Urothelium cell line (cell line): ENCODE results near the gene MED23.

ENCODE experiments used
- DNase-seq: peaks from one replicate; pipeline ENCODE4 v3.0.0; 2011; ENCODE audit warnings: low spot score, mixed read lengths
- FAIRE-seq: peaks from 2 replicates; lab custom pipeline; 2011; peaks lifted over from hg19 to GRCh38; lab: Jason Lieb, UNC

MED23 gene, protein sequence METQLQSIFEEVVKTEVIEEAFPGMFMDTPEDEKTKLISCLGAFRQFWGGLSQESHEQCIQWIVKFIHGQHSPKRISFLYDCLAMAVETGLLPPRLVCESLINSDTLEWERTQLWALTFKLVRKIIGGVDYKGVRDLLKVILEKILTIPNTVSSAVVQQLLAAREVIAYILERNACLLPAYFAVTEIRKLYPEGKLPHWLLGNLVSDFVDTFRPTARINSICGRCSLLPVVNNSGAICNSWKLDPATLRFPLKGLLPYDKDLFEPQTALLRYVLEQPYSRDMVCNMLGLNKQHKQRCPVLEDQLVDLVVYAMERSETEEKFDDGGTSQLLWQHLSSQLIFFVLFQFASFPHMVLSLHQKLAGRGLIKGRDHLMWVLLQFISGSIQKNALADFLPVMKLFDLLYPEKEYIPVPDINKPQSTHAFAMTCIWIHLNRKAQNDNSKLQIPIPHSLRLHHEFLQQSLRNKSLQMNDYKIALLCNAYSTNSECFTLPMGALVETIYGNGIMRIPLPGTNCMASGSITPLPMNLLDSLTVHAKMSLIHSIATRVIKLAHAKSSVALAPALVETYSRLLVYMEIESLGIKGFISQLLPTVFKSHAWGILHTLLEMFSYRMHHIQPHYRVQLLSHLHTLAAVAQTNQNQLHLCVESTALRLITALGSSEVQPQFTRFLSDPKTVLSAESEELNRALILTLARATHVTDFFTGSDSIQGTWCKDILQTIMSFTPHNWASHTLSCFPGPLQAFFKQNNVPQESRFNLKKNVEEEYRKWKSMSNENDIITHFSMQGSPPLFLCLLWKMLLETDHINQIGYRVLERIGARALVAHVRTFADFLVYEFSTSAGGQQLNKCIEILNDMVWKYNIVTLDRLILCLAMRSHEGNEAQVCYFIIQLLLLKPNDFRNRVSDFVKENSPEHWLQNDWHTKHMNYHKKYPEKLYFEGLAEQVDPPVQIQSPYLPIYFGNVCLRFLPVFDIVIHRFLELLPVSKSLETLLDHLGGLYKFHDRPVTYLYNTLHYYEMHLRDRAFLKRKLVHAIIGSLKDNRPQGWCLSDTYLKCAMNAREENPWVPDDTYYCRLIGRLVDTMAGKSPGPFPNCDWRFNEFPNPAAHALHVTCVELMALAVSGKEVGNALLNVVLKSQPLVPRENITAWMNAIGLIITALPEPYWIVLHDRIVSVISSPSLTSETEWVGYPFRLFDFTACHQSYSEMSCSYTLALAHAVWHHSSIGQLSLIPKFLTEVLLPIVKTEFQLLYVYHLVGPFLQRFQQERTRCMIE (N-terminal part only)

DNA sequence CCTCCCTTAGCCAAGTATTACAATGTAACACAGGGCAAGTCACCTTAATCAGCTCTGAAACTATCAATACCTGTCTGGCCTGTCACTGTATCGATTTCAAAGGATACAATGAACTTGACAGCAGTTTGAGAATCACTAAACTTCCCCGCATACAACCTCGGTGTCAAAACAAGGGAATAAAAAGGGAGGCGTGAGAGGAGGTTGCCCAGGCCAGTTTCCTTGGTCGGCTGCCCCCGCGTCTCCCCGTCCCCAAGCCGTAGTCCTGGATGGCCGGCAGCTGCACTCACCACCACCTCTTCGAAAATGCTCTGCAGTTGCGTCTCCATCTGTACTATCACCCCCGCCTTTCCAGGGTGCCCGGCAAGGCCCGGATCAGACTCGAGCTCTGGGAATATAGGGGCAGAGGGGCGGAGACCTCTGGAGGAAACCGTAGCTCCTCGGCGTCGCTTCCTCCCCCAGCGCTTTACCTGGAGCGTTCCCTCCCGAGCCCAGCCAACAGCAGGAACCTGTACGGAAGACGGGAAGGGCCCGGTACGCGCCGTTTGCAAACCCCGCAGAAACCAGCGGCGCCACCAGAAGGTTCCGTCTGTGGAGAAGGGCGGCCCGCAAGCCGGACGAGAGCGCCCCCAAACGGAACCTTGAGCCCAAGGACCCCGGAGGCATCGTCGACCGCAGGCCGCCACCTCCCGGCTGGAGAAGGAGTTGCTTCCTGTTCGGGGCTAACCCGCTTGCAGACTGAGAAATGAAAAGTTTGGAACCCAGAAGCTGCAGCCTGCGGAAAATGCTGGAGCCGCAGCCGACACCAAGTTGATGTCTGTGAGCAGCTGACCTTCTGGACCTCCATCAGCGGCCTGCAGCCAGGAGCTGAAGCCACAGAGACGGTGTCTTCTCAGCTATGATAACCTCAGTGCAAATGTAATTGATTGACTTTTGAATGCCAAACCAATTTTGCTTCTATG is at the start of gene MED23:
MED23 (minus strand) TSS at position 519 of the 959 bp plus-strand sequence; CDS start at position 326, 193 bp downstream.
- DNase-seq (peak; percentile 92), FAIRE-seq (no peak)

DNA sequence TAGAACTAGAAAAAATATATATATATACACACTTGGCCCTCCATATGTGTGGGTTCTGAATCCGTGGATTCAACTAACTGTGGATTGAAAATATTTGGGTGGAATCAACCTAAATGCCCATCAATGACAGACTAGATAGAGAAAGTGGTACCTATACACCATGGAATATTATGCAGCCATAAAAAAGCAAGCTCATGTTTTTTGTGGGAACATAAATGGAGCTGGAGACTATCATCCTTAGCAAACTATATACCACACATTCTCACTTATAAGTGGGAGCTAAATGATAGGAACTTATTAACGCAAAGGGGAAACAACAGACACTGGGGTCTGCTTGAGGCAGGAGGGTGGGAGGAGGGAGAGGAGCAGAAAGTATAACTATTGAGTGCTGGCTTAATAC is 45.1 kb upstream of the MED23 start:
- no peak for FAIRE-seq

DNA sequence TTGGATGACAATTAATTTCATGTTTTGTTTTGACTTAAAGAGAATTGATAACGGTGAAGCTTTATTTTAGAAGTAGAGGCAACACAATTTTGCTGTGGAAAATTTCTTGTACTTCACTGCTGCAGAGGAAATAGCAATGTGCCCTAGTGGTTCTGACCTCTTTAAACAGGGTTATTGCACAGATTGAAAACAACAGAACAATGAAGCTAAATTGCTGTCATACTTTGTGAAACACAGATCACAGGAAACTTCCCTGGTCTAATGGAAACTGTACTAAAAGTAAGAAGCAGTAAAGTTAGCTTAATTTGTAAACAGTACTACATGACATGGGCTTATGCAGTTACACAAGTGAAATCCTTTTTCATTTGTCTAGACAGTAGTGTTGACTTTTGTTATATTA is 41.8 kb upstream of the MED23 start:
- DNase-seq (no peak), FAIRE-seq (no peak)

More for the DNA sequence above, 45.1 kb upstream of the MED23 start:
- DNase-seq: no peak

DNA sequence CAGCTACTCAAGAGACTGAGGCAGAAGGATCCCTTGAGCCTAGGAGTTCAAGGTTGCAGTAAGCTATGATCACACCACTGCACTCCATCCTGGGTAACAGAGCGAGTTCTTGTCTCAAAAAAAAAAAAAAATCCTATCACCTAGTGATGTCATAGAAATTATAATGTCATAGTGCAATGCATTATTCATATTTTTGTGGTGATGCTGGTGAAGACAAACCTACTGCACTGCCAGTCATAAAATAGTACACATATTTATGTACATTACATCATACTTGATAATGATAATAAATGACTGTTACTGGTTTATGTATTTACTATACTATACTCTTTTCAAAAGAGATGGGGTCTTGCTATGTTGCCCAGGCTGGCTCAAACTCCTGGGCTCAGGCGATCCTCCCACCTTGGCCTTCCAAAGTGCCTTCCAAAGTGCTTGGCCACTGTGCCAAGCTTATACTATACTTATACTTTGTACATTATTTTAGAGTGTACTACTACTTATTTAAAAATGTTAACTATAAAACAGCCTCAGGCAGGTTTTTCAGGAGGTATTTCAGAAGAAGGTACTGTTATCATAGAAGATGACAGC is 35.6 kb upstream of the MED23 start:
- DNase-seq (no peak), FAIRE-seq (no peak)

DNA sequence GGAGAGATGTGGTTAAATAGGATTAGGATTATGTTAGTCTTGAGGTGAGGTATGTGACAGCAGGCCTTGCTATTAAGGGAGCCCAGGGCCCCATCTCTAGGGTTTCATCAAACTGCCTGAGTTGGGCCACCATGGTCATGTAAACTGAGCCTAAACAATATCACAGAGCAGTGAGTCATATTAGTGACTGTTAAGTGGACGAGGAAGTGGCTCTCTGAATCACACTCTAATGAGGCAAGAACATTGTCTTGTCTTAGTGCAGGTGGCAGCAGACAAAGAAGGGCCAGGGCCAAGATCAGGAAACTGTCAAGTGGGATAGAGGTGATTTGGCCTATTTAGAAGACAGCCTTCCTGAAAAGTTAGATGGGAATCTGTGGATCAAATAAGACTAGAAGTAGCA is 32.2 kb upstream of the MED23 start:
- FAIRE-seq: peak; percentile 52

DNA sequence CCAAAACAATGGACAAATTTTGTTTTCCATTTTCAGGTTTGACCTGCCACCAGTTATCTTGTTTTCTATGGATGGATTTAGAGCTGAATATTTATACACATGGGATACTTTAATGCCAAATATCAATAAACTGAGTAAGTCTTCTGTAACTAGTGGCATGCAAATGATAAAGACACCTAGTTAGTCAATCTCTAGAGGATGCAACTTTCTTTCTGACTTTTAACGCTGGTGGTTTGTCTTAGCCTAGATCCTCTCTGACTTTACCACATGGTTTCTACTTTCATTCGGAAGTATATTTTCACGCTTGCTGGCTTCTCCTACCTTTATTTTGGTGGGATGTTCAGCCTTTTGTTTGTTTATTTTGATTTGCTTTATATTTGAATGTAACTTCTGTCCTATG is 30.2 kb upstream of the MED23 start:
- FAIRE-seq (no peak), DNase-seq (no peak)

More for the DNA sequence above, 32.2 kb upstream of the MED23 start:
- peak; percentile 45 for DNase-seq

GRCh38 chr6:131657630-131658111 is 29.6 kb upstream of the MED23 start:
- FAIRE-seq (no peak), DNase-seq (no peak)

DNA sequence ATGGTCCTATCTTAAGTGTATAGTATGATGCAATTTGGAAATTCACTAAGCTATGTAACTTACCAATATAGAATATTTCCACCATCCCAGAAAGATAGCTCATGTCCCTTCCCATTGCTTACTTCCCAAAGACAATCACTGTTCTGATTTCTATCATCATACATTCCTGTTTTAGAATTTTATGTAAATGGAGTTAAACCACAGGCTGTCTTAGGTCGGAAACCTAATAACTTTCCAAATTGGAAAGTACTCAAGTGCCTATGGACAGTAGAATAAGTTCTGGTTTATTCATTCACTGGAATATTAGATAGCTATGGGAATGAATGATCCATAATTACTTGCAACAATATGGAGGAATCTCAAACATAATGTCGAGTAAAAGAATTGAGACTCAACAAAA is 29.2 kb upstream of the MED23 start:
- no peak for FAIRE-seq
- no peak for DNase-seq

DNA sequence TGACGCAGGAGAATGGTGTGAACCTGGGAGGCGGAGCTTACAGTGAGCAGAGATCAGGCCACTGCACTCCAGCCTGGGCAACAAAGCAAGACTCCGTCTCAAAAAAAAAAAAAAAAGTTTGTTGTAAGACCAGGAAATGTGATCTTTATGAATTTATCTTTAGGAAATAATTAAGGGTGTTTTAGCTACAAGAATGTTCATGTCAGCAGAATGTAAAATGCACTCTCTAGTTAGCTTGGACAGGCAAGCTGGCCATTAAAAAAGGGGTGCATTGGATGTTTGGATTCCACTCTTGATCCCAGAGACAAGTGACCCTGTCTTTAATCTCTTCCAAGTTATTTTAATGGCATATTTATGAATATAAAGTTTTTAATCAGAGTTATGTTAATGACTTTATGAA is 28.6 kb upstream of the MED23 start:
- no peak for DNase-seq
- no peak for FAIRE-seq

DNA sequence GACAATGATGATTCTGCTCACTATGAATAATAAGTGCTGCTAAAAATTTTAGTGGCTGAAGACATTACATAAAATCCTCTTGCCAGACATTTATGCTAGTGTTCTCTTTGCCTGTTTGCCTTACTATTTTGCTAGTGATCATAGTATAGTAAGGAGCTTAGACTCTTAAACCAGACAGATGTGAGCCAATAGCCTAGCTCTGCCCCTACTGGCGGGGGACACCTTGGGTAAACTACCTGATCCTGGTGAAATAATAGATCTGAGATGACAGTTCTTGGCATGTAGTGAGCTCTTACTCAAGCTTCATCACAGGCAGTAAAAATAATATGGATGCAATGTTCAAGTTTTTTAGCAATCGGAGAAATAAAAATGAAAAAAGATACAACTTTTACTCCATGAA is 27.9 kb upstream of the MED23 start:
- no peak for DNase-seq
- FAIRE-seq: no peak

DNA sequence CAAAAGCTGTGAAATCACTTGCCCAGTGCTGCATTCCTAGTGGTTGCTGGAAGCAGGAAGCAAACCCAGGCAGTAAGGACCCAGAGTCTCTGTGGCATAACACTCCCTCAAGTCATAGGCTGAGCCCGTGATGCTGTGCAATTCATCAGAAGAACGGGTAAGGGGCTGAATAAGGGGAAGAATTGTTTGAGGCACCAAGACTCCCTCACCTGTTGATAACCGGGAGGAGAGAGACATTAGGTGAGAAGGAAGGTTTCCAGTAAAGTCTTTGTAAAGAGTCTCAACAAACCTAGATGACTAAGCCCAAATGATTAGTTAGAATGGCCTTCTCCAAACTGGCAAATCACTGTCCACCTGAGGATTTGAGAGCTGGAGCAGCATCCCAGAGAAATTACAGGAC is 27.3 kb upstream of the MED23 start:
- FAIRE-seq (no peak), DNase-seq (no peak)

DNA sequence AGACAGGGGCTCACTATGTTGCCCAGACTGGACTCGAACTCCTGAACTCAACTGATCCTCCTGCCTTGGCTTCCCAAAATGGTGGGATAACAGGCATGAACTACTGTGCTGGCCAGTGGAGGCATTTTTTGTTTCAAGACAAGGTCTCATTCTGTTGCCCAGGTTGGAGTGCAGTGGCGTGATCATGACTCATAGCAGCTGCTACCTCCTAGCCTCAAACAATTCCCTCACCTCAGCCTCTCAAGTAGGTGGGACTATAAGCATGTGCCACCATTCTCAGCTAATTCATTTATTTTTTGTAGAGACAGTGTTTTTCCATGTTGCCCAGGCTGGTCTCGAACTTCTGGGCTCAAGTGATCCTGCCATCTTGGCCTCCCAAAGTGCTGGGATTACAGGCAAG is 26.3 kb upstream of the MED23 start:
- FAIRE-seq (no peak), DNase-seq (no peak)

DNA sequence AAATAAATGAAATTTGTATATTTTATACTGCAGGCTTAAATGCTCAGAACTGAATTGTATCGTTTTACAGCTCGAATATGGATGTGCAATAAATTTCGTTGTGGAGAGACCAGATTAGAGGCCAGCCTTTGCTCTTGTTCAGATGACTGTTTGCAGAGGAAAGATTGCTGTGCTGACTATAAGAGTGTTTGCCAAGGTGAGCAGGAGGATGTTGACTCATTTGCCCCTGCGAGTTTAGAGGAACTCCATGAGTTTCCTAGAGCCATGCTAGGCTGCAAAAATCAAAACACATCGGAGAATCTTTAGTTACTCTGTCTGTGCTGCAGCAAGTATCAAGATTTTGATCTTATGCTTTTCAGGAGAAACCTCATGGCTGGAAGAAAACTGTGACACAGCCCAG is 24.4 kb upstream of the MED23 start:
- DNase-seq (peak; percentile 51), FAIRE-seq (no peak)

- DNase-seq: no peak
These were observed 23.7 kb upstream of the MED23 start for GRCh38 chr6:131651782-131652181.

DNA sequence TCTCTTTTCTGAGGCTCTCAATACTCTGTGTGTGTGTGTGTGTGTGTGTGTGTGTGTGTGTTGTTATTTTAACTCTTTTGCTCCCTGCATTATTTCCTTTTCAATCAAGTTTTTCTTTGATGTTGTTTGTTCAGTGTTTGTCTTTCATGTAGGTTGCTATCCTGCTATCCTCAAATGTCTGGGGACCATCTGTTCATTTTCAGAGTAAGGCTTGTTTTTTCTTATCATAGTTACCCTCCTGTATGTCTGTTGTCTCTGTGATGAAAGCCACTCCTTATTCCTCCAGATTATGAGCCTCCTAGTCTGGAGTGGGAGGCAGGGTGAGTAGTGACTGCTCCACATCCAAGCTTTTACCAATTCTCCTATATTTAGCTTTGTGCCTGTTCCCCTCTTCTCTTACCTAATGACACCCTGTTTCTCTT is 18.2 kb upstream of the MED23 start:
- DNase-seq (no peak), FAIRE-seq (no peak)

More at GRCh38 chr6:131651782-131652181, 23.7 kb upstream of the MED23 start:
- no peak for FAIRE-seq

- FAIRE-seq: no peak
- no peak for DNase-seq
These were observed 17.8 kb upstream of the MED23 start for GRCh38 chr6:131645846-131646245.

- DNase-seq (no peak), FAIRE-seq (no peak)
These were observed 16.9 kb upstream of the MED23 start for GRCh38 chr6:131644921-131645320.

GRCh38 chr6:131643855-131644460 is 15.9 kb upstream of the MED23 start:
- DNase-seq: no peak
- FAIRE-seq: no peak
